ENCODE results near the gene SUN3.
A peak's percentile ranks its signal among the peaks of the same experiment; 100 is the strongest.

DNA sequence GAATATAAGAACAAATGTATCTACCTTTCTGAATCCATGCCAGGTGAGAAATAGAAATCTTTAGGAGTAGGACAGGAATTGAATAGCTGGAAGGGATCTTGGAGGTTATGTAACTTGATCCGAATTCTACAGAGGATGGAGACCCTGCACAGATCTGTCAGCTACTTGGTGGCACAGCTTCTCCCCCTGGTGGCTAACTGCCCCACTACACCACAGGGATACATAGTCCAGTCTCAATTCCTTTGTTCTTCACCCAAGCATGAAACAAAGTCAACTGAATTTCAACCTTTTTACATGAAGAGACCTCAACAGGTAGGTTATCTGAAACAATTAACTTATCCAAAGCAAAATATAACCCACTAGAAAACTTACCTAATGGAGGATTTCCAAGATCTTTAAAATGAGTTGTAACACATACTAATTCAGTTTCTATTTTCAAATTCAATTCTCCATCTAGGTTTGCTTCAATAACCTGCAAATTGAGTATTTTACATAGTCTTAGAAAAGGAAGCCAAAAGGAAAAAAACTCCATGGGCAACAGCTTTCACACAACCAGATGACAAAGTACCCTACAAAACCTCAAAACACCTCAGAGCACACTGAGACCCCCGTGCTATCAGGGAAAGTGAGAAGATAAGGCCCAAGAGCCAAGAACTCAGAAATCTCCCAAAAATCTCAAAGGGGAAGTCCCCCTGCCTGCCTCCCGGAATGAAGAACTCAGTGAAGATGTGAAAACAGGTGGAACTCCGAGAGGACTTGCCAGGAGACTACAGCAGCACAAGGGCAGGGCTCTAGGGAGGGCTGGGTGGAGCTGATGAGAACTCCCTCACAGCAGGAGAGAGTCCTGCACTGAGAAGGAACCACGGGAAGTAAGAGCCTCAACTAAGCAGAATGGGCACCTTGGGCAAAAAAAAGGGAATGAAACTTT is 59.8 kb downstream of the SUN3 start:
- TF ChIP-seq CTCF (IDR thresholded peaks at IDR 0.05): peak; percentile 93
- TF ChIP-seq EZH2 (IDR thresholded peaks at IDR 0.05): no peak

All from neural progenitor cell (in vitro differentiated cells).